ENCODE results near the gene SIX6. TPM values are rescaled to one million over a fixed set of nuclear protein-coding genes. Genes with fewer than 3 reads are reported as not detected.

Gene SIX6
- total RNA-seq, 1 experiment from 2014 or later = not detected

- no peak for TF ChIP-seq CTCF (IDR thresholded peaks at IDR 0.05; ENCODE audit: unreplicated experiment)
- peaks cover 27% of the 10 kb centered on the region for H3K27me3 Mint-ChIP-seq (ENCODE audit: unreplicated experiment)
Observed at GRCh38 chr14:60495946-60496345, 13.0 kb upstream of the SIX6 start.

GRCh38 chr14:60502541-60502940 is 6.4 kb upstream of the SIX6 start:
- H3K27me3 Mint-ChIP-seq (ENCODE audit: unreplicated experiment) = peaks cover 29% of the 10 kb centered on the region
- H3K4me1 Mint-ChIP-seq (ENCODE audit: low read depth, unreplicated experiment) = no peaks in the 10 kb centered on the region

More at GRCh38 chr14:60495946-60496345, 13.0 kb upstream of the SIX6 start:
- H3K9me3 Mint-ChIP-seq (ENCODE audit: low read depth, unreplicated experiment) = no peaks in the 10 kb centered on the region
- CTCF ChIA-PET = no interaction called here
- H3K27ac Mint-ChIP-seq (ENCODE audit: unreplicated experiment) = no peak overlapping the region
- intact Hi-C loops (cut with micrococcal nuclease; ENCODE audit: unreplicated experiment) = no loop called here
- no peaks in the 10 kb centered on the region for H3K4me1 Mint-ChIP-seq (ENCODE audit: low read depth, unreplicated experiment)
- no peaks in the 10 kb centered on the region for H3K36me3 Mint-ChIP-seq (ENCODE audit: insufficient read depth, unreplicated experiment)
- BruUV-seq (replicated peaks) = no TSS peak
- no peak for DNase-seq
- no peak overlapping the region for H3K4me3 Mint-ChIP-seq (ENCODE audit: low read depth, unreplicated experiment)

GRCh38 chr14:60505448-60505847 is 3.5 kb upstream of the SIX6 start:
- Mint-ChIP-seq H3K4me1 (ENCODE audit: low read depth, unreplicated experiment) (no peaks in the 10 kb centered on the region), H3K27ac (ENCODE audit: unreplicated experiment) (no peak overlapping the region), H3K4me3 (ENCODE audit: low read depth, unreplicated experiment) (no peak overlapping the region), H3K27me3 (ENCODE audit: unreplicated experiment) (peaks cover 33% of the 10 kb centered on the region), H3K36me3 (ENCODE audit: insufficient read depth, unreplicated experiment) (no peaks in the 10 kb centered on the region), H3K9me3 (ENCODE audit: low read depth, unreplicated experiment) (no peaks in the 10 kb centered on the region)
- CTCF ChIA-PET = interaction anchor here (0.5 kb wide), 1 partner anchor 446 kb away, joined by 3 read pairs; no protein-coding TSS in a partner anchor
- no peak for TF ChIP-seq CTCF (IDR thresholded peaks at IDR 0.05; ENCODE audit: unreplicated experiment)
- no peak for DNase-seq
- intact Hi-C loops (cut with micrococcal nuclease; ENCODE audit: unreplicated experiment) = no loop called here
- no TSS peak for BruUV-seq (replicated peaks)

More at GRCh38 chr14:60502541-60502940, 6.4 kb upstream of the SIX6 start:
- Mint-ChIP-seq H3K36me3 (ENCODE audit: insufficient read depth, unreplicated experiment) (no peaks in the 10 kb centered on the region), H3K27ac (ENCODE audit: unreplicated experiment) (no peak overlapping the region), H3K4me3 (ENCODE audit: low read depth, unreplicated experiment) (no peak overlapping the region), H3K9me3 (ENCODE audit: low read depth, unreplicated experiment) (no peaks in the 10 kb centered on the region)
- DNase-seq = no peak
- intact Hi-C loops (cut with micrococcal nuclease; ENCODE audit: unreplicated experiment) = no loop called here
- no peak for TF ChIP-seq CTCF (IDR thresholded peaks at IDR 0.05; ENCODE audit: unreplicated experiment)
- no TSS peak for BruUV-seq (replicated peaks)
- CTCF ChIA-PET = interaction anchor here (0.6 kb wide), 1 partner anchor 209 kb away, joined by 5 read pairs; no protein-coding TSS in a partner anchor

GRCh38 chr14:60506010-60506409 is 2.9 kb upstream of the SIX6 start:
- no peak overlapping the region for H3K27ac Mint-ChIP-seq (ENCODE audit: unreplicated experiment)
- CTCF ChIA-PET = no interaction called here
- H3K9me3 Mint-ChIP-seq (ENCODE audit: low read depth, unreplicated experiment) = no peaks in the 10 kb centered on the region
- H3K4me1 Mint-ChIP-seq (ENCODE audit: low read depth, unreplicated experiment) = no peaks in the 10 kb centered on the region
- no peak for DNase-seq
- no TSS peak for BruUV-seq (replicated peaks)
- peaks cover 33% of the 10 kb centered on the region for H3K27me3 Mint-ChIP-seq (ENCODE audit: unreplicated experiment)
- no peak overlapping the region for H3K4me3 Mint-ChIP-seq (ENCODE audit: low read depth, unreplicated experiment)
- TF ChIP-seq CTCF (IDR thresholded peaks at IDR 0.05; ENCODE audit: unreplicated experiment) = no peak
- no peaks in the 10 kb centered on the region for H3K36me3 Mint-ChIP-seq (ENCODE audit: insufficient read depth, unreplicated experiment)
- intact Hi-C loops (cut with micrococcal nuclease; ENCODE audit: unreplicated experiment) = no loop called here
